ENCODE data around the gene RAET1L. TPM values are rescaled to one million over a fixed set of nuclear protein-coding genes. Genes with fewer than 3 reads are reported as not detected.

RAET1L gene
- total and polyA plus RNA-seq, 9 of the 15 experiments (the other 6 are each of a cell fraction or from before 2014, with no cell fraction given): not detected

- Histone ChIP-seq H3K9ac (ENCODE audit: insufficient read depth in 1 of 2, low read depth in 2 of 2, low read length in 2 of 2) (no peak overlapping the region), H4K20me1 (replicated peaks; ENCODE audit: control insufficient read depth, insufficient read depth, low read length) (peaks cover 3% of the 10 kb centered on the region; the same call in 1 of the 2 replicates), H3K36me3 (ENCODE audit: control insufficient read depth, insufficient read depth, low read length) (no peaks in the 10 kb centered on the region), H3K27me3 (ENCODE audit: control insufficient read depth in 2 of 2, insufficient read depth in 2 of 2, low read length in 2 of 2) (peaks cover 45 to 60% of the 10 kb centered on the region in 2 experiments), H3K27ac (ENCODE audit: extremely low read depth, low read depth, low read length) (no peak overlapping the region), H3K9me3 (replicated peaks; ENCODE audit: control insufficient read depth, insufficient read depth, low read depth, low read length) (no peaks in the 10 kb centered on the region), H3K4me2 (ENCODE audit: insufficient read depth, low read length) (no peak overlapping the region), H3K79me2 (ENCODE audit: control insufficient read depth, insufficient read depth, low read length) (no peaks in the 10 kb centered on the region), H3K4me1 (replicated peaks in 1 of 2; ENCODE audit: control insufficient read depth in 2 of 2, insufficient read depth in 2 of 2, low read length in 2 of 2) (no peaks in the 10 kb centered on the region), H3K4me3 (no peak overlapping the region), H2AFZ (ENCODE audit: low read depth, low read length) (no peak overlapping the region), H3K9me1 (ENCODE audit: control insufficient read depth, insufficient read depth, low read length) (peaks cover 3% of the 10 kb centered on the region)
- in situ Hi-C loops (cut with MboI): no loop called here
- ATAC-seq (no peak), DNase-seq (ENCODE audit: extremely low read depth in 1 of 4, low spot score in 3 of 4) (no peak), FAIRE-seq (no peak)
- intact Hi-C loops (cut with micrococcal nuclease): no loop called here
- ChIA-PET CTCF (ENCODE audit: low intra/inter-chr PET ratio) (no interaction called here), POLR2A (interaction anchor here (1.0 to 1.7 kb wide), 2 partner anchors 9 to 11 kb away, joined by 3 to 6 read pairs; no protein-coding TSS in a partner anchor)
- no TSS peak for BruUV-seq (replicated peaks)
- WGBS (ENCODE audit: insufficient coverage, low coverage, missing lambda C conversion rate): under 1% methylated on average over 10 of the region's 10 CpGs
- TF ChIP-seq DNMT1 (IDR thresholded peaks at IDR 0.05) (no peak), FOXM1 (IDR thresholded peaks at IDR 0.05; ENCODE audit: low read depth) (no peak), FOXM1 (CRISPR knock-in tag; IDR thresholded peaks at IDR 0.05; ENCODE audit: low read depth) (no peak), ZFPM2 (CRISPR knock-in tag; IDR thresholded peaks at IDR 0.05) (no peak), ZNF444 (CRISPR knock-in tag; IDR thresholded peaks at IDR 0.05) (no peak), DEAF1 (CRISPR knock-in tag; IDR thresholded peaks at IDR 0.05) (no peak), ZNF76 (CRISPR knock-in tag; IDR thresholded peaks at IDR 0.05; ENCODE audit: borderline replicate concordance) (no peak), TRIM28 (IDR thresholded peaks at IDR 0.05) (no peak), E2F6 (IDR thresholded peaks at IDR 0.05; ENCODE audit: borderline replicate concordance in 1 of 2, extremely low read depth in 1 of 2, insufficient read depth in 1 of 2, insufficient read length in 1 of 2, low read depth in 1 of 2, low read length in 1 of 2, poor library complexity in 1 of 2, severe bottlenecking in 1 of 2) (no peak), EZH2 (IDR thresholded peaks at IDR 0.05; ENCODE audit: borderline replicate concordance, low read depth, low read length) (no peak), ZNF583 (CRISPR knock-in tag; IDR thresholded peaks at IDR 0.05) (no peak), PRDM10 (IDR thresholded peaks at IDR 0.05; ENCODE audit: partially characterized antibody) (no peak), NUFIP1 (IDR thresholded peaks at IDR 0.05; ENCODE audit: partially characterized antibody) (no peak), JUND (IDR thresholded peaks at IDR 0.05; ENCODE audit: borderline replicate concordance, low read depth, low read length) (no peak), JUND (tag; IDR thresholded peaks at IDR 0.05; ENCODE audit: borderline replicate concordance, low read depth, low read length) (no peak)
- TF ChIP-seq, protein P1, sequence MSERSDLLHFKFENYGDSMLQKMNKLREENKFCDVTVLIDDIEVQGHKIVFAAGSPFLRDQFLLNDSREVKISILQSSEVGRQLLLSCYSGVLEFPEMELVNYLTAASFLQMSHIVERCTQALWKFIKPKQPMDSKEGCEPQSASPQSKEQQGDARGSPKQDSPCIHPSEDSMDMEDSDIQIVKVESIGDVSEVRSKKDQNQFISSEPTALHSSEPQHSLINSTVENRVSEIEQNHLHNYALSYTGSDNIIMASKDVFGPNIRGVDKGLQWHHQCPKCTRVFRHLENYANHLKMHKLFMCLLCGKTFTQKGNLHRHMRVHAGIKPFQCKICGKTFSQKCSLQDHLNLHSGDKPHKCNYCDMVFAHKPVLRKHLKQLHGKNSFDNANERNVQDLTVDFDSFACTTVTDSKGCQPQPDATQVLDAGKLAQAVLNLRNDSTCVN (CRISPR knock-in tag; IDR thresholded peaks at IDR 0.05): no peak
Measured at GRCh38 chr6:150044621-150045145, 19.4 kb upstream of the RAET1L start.

Measured in K562 (cell line).